DOHH2 (cell line): Measurements from ENCODE around the gene UBR2.

Experiments used
- CTCF ChIP-seq: fragments of 200-600 bp; sonication (generic); IDR thresholded peaks from one replicate; pipeline ENCODE4 v1.5.1; 2014; ENCODE audit warnings: antibody characterized with exemption, mild to moderate bottlenecking, low read depth, low read length; ENCODE audit not compliant: poor library complexity, severe bottlenecking
- EZH2phosphoT487 ChIP-seq: fragments of 200-600 bp; sonication (generic); IDR thresholded peaks from 2 replicates; pipeline ENCODE4 v1.6.1; 2017; ENCODE audit warnings: borderline replicate concordance, mild to moderate bottlenecking, antibody characterized with exemption, low read length, moderate library complexity, mixed read lengths

GRCh38 chr6:42616716-42617115 lies 52.9 kb downstream of the UBR2 start:
- no peak for TF ChIP-seq EZH2phosphoT487
- TF ChIP-seq CTCF: no peak
